Mucosa of gallbladder (tissue), 1 donor: ENCODE measurements around the gene SAMM50. TPM values are rescaled to one million over a fixed set of nuclear protein-coding genes. Genes with fewer than 3 reads are reported as not detected.
A peak's percentile ranks its signal among the peaks of the same experiment; 100 is the strongest.

ENCODE experiments used
- DNase-seq: peaks from one replicate; pipeline ENCODE4 v3.0.0-alpha.2; 2020; ENCODE audit warnings: low spot score
- total RNA-seq: library from RNA; stranded (reverse); gene quantifications from one replicate; pipeline ENCODE4 v1.2.1, GENCODE V29; 2021
- donor health status: DM: no; HTN: no; CAD: no.

Gene SAMM50
- total RNA-seq, 1 donor from 2014 or later, result 51.8 TPM

GRCh38 chr22:43976861-43977795 is 21.9 kb downstream of the SAMM50 start:
- no peak for DNase-seq

- no peak for DNase-seq
Measured at GRCh38 chr22:43978558-43978957, 23.3 kb downstream of the SAMM50 start.

- no peak for DNase-seq
Measured at GRCh38 chr22:43980579-43980978, 25.3 kb downstream of the SAMM50 start.

GRCh38 chr22:43980996-43981395 is 25.8 kb downstream of the SAMM50 start:
- DNase-seq, result no peak

DNA sequence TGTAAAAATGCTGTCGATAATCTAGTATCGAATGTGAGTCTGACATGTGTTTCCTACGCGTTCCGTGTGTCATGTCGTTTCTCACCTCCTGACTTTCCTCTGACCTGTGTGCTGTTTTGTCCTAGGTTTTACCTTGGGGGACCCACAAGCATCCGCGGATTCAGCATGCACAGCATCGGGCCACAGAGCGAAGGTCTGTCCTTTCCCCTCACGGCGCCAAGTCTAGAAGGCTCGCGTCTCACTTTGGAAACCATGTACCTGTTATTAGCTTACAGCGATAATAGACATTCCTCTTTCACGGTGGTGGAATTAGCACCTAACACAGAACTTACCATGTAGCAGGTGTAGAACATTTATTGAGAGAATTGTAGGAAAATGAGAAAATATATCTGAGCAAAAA is 28.6 kb downstream of the SAMM50 start:
- no peak for DNase-seq

GRCh38 chr22:43985532-43985931 is 30.3 kb downstream of the SAMM50 start:
- no peak for DNase-seq

DNA sequence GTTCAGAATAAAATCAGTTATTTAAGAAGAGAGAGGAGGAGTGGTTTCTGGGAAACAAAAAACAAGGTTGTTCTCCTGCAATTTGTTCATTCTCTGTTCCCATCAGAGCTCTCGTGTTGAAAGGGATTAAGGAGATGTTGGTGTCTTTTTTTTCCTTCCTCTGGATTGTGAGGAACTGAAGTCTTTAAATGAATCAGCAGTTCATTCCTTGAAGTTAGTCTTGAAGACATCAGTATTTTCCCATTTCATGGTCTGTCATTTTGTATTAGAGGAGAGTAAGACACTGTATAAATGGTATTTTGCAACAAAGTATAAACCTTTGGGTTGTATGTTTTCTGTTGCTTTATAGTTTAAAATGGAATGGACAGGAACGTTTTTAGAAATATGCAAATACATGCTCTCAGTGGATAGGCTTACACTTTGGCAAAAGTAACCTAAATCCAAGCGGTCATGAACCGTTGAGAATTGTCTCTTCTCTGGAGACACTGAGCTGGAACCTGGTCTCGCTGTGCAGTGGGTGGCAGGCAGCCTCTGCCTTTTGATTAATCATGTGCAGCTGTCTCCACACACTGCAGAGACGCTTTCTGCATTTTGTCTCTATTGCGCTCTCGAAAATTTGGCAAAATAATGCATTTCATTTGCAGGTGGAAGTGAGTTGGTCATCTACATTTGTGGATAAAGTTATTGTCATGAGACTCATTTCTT is 33.0 kb downstream of the SAMM50 start:
- DNase-seq, result no peak

GRCh38 chr22:43988960-43989359 is 33.7 kb downstream of the SAMM50 start:
- DNase-seq, result no peak

DNA sequence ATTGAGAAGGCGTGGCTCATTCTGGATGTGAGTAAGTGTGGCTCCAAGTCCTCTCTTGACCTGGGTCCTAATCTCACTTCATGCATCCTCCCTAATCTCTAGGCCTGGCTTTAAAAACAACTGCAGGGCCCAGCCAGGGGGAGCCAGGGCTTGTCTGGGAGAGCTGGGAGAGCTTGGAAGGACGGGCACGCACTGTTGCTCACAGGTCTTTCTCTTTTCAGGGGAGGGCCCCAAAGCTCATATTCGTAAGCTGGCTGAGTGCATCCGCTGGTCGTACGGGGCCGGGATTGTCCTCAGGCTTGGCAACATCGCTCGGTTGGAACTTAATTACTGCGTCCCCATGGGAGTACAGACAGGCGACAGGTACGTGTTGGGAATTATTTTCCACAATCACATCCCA is 34.8 kb downstream of the SAMM50 start:
- DNase-seq, result no peak

DNA sequence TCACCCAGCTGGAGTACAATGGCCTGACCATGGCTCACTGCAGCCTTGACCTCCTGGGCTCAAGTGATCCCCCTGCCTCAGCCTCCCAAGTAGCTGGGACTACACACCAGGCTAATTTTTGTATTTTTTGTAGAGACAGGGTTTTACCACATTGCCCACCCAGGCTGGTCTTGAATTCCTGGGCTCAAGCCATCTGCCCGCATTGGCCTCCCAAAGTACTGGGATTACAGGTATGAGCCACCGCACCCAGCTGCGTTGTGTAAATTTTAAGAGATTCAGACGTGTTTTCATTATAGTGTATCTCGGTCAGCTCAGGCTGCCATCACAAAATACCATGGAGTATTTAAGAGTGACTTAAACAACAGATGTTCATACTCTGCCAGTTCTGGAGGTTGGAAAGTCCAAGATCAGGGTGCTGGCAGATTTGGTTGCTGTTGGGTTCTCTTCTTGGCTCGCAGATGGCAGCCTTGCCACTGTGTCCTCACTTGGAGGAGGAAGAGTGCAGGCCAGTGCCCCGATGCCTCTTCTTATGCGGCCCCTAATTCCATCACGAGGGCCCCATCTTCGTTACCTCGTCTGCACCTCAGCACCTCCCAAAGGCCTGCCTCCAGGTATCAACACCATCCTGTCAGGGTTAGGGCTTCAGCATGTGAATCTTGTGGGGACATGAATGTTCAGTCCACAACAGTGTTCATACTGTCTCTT is 36.2 kb downstream of the SAMM50 start:
- no peak for DNase-seq

- DNase-seq, result no peak
Measured at GRCh38 chr22:43992331-43992821, 37.1 kb downstream of the SAMM50 start.

GRCh38 chr22:43993072-43993760 is 38.0 kb downstream of the SAMM50 start:
- DNase-seq, result peak; percentile 47

- no peak for DNase-seq
Measured at GRCh38 chr22:43994006-43994405, 38.8 kb downstream of the SAMM50 start.

GRCh38 chr22:43994416-43994815 is 39.2 kb downstream of the SAMM50 start:
- no peak for DNase-seq

DNA sequence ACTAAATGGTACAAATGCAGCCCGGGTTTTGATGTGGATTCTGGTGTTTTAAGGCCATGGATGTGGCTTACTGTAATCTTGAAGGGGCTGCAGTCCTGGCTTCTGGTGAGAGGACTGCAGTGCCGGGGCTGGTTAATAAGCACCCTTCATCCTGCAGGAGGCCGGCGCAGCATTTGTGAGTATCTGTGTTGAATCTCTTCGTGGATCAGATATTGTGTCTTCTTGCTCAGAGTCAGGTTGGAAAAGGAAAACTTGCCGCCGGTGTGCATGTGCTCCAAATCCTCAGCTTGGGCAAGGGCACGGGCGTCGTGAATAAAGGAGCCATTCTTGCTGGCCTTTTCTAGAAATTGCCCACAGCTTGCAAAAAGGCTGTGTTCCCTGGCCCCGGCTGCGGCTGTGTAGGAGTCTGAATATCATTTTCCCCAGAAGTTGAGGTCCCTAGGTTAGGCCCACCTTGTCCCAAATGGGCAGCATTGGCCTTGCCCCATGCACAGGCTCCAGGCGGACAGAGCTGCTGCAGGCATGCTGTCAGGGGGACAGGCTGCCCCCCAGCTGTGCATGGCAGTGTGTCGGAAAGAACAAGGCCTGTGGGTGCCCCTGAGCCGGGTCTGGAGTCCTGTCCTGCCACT is 39.9 kb downstream of the SAMM50 start:
- no peak for DNase-seq

- no peak for DNase-seq
Measured at GRCh38 chr22:43995798-43996169, 40.5 kb downstream of the SAMM50 start.

- DNase-seq, result peak; percentile 39
Measured at GRCh38 chr22:43996170-43996980, 41.1 kb downstream of the SAMM50 start.

DNA sequence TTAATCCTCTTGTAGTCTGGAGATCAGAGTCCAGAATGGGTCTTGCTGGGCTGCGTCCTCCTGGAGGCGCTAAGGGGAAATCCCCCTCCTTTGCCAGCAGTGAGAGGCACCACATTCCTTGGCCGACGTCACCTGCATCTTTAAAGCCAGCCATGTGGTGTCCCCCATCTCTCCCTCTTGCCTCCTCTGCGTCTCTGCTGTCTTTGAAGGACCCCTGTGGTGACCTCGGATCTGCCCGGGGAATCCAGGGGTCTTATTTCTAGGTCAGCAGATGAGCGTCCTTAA is 41.7 kb downstream of the SAMM50 start:
- no peak for DNase-seq

GRCh38 chr22:43998679-43999264 is 43.5 kb downstream of the SAMM50 start:
- no peak for DNase-seq

- no peak for DNase-seq
Measured at GRCh38 chr22:43999378-43999777, 44.1 kb downstream of the SAMM50 start.
